ENCODE data around the gene FRMD8. TPM values are rescaled to one million over a fixed set of nuclear protein-coding genes. Genes with fewer than 3 reads are reported as not detected.

The FRMD8 gene
- total RNA-seq, 3 donors from 2014 or later, result 22.9 to 57.0 (median 49.0) TPM

- no peak for DNase-seq (ENCODE audit: low spot score in 2 of 2)
- TF ChIP-seq CTCF (IDR thresholded peaks at IDR 0.05) (peak in 2 of 3 donors; percentile 19 to 20), POLR2AphosphoS5 (IDR thresholded peaks at IDR 0.05) (peak in 1 of 3 donors; percentile 11), POLR2A (IDR thresholded peaks at IDR 0.05) (no peak)
- peak overlapping the region; percentile 94 to 99 for H3K27ac ChIP-seq
- H3K9me3 ChIP-seq, result no peaks in the 10 kb centered on the region
- peak overlapping the region in 2 of 3 donors; percentile 23 to 88 for H3K4me3 ChIP-seq
- H3K36me3 ChIP-seq, result no peaks in the 10 kb centered on the region
- intact Hi-C loops (cut with DNase I; ENCODE audit: low total_unique reads), result no loop called here
- H3K27me3 ChIP-seq, result no peaks in the 10 kb centered on the region
- peaks cover 21 to 61% of the 10 kb centered on the region in 2 donors for H3K4me1 ChIP-seq
Measured at GRCh38 chr11:65390996-65391395, 4.6 kb downstream of the FRMD8 start.

GRCh38 chr11:65392186-65392829, 5.9 kb downstream of the FRMD8 start:
- Histone ChIP-seq H3K36me3 (no peaks in the 10 kb centered on the region), H3K4me1 (peaks cover 21 to 58% of the 10 kb centered on the region in 2 donors), H3K27ac (peak overlapping the region; percentile 94 to 99), H3K27me3 (no peaks in the 10 kb centered on the region), H3K9me3 (no peaks in the 10 kb centered on the region), H3K4me3 (no peak overlapping the region)
- no peak for DNase-seq (ENCODE audit: low spot score in 2 of 2)
- no peak for TF ChIP-seq POLR2AphosphoS5 (IDR thresholded peaks at IDR 0.05)
- no peak for TF ChIP-seq POLR2A (IDR thresholded peaks at IDR 0.05)
- no peak for TF ChIP-seq CTCF (IDR thresholded peaks at IDR 0.05)
- intact Hi-C loops (cut with DNase I; ENCODE audit: low total_unique reads), result no loop called here

DNA sequence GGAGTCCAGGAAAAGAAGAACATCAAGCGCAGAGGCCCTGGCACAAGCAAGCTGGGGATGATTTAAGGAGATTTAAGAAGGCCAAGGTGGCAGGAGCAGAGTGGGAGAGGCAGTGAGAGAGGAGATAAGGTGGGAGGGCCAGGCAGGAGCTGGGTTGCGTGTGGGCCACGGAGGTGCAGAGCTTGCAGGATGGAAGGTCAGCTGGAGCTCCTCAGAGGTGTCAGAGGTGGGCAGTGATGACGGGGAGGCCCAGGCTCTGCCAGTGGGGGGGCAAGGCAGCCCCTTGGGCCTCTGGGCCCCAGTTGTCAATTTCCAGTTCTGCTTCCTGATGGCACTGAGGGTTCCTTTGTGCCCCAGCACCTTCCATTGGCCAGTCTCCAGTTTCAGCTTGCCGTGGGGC, 6.5 kb downstream of the FRMD8 start:
- no peak overlapping the region for H3K4me3 ChIP-seq
- no peaks in the 10 kb centered on the region for H3K36me3 ChIP-seq
- intact Hi-C loops (cut with DNase I; ENCODE audit: low total_unique reads), result no loop called here
- H3K4me1 ChIP-seq, result peaks cover 21 to 53% of the 10 kb centered on the region in 2 donors
- no peak for DNase-seq (ENCODE audit: low spot score in 2 of 2)
- H3K9me3 ChIP-seq, result no peaks in the 10 kb centered on the region
- TF ChIP-seq CTCF (IDR thresholded peaks at IDR 0.05) (no peak), POLR2AphosphoS5 (IDR thresholded peaks at IDR 0.05) (no peak), POLR2A (IDR thresholded peaks at IDR 0.05) (no peak)
- peak overlapping the region in 1 of 2 donors; percentile 99 for H3K27ac ChIP-seq
- H3K27me3 ChIP-seq, result no peaks in the 10 kb centered on the region

- no peak for DNase-seq (ENCODE audit: low spot score in 2 of 2)
- Histone ChIP-seq H3K4me1 (peaks cover 21 to 46% of the 10 kb centered on the region in 2 donors), H3K27me3 (no peaks in the 10 kb centered on the region), H3K9me3 (no peaks in the 10 kb centered on the region), H3K27ac (no peak overlapping the region), H3K4me3 (no peak overlapping the region), H3K36me3 (no peaks in the 10 kb centered on the region)
- TF ChIP-seq POLR2AphosphoS5 (IDR thresholded peaks at IDR 0.05) (no peak), POLR2A (IDR thresholded peaks at IDR 0.05) (no peak), CTCF (IDR thresholded peaks at IDR 0.05) (no peak)
- intact Hi-C loops (cut with DNase I; ENCODE audit: low total_unique reads), result no loop called here
Measured at GRCh38 chr11:65393513-65394079, 7.2 kb downstream of the FRMD8 start.

DNA sequence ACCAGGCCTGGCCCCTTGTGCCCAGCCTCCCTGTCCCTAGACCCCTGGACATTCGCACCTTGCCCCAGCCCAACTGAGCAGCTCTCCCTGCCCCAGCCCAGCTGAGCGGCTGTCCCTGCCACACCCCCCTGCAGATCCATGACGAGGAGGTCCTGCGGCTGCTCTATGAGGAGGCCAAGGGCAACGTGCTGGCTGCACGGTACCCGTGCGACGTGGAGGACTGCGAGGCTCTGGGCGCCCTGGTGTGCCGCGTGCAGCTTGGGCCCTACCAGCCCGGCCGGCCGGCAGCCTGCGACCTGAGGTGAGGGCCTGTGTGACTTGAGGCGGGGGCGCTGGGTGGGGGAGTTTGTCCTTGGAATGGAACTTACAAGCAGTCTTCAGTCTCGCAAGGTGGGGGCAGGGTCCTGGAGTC, 7.7 kb downstream of the FRMD8 start:
- Histone ChIP-seq H3K9me3 (no peaks in the 10 kb centered on the region), H3K36me3 (no peaks in the 10 kb centered on the region), H3K27me3 (no peaks in the 10 kb centered on the region), H3K4me3 (no peak overlapping the region), H3K4me1 (peaks cover 19 to 40% of the 10 kb centered on the region in 2 donors), H3K27ac (no peak overlapping the region)
- intact Hi-C loops (cut with DNase I; ENCODE audit: low total_unique reads), result no loop called here
- DNase-seq (ENCODE audit: low spot score in 2 of 2), result no peak
- TF ChIP-seq POLR2AphosphoS5 (IDR thresholded peaks at IDR 0.05) (no peak), POLR2A (IDR thresholded peaks at IDR 0.05) (no peak), CTCF (IDR thresholded peaks at IDR 0.05) (no peak)
